GM12801 (cell line): ENCODE data around the gene PDCD6IP.

Experiments
- TF ChIP-seq, protein P1 (sequence below): IDR thresholded peaks from one replicate; pipeline ENCODE4 v1.5.1; 2011; ENCODE audit warnings: control low read depth; ENCODE audit not compliant: insufficient read length; ENCODE audit errors: extremely low read depth

Gene PDCD6IP

DNA sequence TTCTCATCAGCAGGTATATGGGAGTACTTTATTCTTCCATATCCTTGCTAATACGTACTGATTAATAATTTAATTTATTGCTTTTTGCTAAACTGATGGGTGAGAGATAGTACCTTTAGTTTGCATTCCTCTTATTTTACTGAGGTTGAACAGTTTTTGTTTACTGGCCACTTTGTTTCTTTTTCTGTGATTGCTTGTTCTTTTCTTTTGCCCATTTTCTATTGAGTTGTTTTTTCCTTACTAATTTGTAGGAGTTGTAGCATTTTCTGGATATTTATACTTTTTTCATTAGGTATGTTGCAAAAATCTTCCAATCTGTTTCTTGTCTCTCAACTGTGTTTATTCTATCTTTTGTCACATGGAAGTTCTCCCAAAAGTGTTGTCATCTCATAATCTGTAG lies 4.8 kb downstream of the PDCD6IP start:
- TF ChIP-seq, protein P1, sequence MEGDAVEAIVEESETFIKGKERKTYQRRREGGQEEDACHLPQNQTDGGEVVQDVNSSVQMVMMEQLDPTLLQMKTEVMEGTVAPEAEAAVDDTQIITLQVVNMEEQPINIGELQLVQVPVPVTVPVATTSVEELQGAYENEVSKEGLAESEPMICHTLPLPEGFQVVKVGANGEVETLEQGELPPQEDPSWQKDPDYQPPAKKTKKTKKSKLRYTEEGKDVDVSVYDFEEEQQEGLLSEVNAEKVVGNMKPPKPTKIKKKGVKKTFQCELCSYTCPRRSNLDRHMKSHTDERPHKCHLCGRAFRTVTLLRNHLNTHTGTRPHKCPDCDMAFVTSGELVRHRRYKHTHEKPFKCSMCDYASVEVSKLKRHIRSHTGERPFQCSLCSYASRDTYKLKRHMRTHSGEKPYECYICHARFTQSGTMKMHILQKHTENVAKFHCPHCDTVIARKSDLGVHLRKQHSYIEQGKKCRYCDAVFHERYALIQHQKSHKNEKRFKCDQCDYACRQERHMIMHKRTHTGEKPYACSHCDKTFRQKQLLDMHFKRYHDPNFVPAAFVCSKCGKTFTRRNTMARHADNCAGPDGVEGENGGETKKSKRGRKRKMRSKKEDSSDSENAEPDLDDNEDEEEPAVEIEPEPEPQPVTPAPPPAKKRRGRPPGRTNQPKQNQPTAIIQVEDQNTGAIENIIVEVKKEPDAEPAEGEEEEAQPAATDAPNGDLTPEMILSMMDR, result no peak

DNA sequence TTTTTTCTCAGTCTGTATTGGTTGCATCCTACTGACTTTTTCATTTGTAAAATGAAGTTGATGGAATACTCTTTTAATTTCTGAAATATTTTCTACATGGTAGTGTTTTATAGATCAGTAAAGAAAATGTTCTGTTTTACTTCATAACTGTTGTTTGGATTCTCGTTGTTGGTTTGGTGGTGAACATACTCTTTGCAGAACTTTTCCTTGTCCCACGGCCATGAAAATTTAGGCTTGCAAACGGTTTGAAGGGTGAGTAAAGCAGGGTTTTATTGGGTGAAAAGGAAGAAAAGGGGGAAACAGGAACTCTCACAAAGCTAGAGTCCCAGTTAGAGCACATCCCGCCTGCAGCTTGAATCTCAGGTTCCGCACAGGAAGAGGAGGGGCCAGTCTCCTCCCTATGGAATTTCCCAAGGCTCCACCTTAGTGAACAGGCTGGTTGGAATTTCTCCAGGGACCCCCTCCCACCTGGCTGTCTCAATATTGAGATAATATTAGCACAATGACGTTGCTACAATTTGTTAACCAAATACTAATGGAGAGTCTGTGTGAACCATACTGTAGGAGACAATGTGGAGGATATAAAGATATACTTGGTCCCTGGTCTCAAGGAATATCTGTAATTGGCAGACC lies 5.6 kb downstream of the PDCD6IP start:
- TF ChIP-seq, protein P1, result no peak

DNA sequence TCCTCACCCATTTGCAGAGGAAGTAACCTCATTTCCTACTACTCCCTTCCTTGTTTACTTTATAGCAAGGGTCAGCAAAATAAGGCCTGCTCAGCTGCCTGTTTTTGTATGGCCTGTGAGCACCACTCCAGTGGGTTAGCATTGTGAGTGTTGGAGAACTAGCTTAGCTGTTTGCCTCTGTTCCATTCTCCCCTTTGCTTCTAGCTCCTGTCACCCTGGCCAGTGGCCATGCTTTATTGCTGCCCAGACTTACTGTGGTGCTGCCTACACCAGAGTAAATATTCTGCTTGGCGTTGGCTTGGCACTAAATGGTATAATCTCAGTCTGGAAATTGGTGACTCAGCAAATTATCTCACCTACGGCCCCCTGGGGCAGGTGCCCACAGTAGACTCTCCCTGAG lies 8.8 kb downstream of the PDCD6IP start:
- TF ChIP-seq, protein P1, result no peak

DNA sequence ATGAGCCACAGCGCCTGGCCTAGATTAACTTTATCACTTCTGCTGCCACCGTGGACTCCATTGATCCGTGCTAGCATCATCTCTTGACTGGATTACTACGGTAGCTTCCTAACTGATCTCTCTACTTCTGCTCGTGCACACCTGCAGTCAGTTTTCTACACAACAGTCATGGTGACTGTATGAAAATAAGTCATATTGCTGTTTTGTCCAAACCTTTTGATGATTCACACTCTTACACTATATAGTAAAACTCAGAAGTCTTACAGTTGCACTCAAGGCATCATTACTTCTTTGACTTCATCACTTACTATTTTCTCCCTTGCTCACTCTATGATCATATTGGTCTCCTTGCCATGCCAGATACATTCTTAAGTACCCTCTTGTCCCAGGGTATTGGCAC lies 10.1 kb downstream of the PDCD6IP start:
- TF ChIP-seq, protein P1, result no peak

DNA sequence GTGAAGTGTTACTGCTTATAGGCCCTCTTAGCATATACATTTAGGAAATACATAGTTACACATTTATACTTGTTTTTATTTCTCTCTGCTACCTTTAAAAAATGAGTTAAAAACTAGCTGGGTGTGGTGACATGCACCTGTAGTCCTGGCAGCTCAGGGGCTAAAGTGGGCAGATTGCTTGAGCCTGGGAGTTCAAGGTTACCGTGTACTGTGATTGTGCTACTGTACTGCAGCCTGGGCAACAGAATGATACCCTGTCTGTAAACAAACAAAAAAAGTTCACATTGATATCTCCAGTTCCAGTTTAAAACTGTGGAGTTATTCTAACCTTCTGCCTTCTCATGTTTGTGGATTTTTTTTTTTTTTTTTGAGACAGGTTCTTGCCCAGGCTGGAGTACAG lies 12.1 kb downstream of the PDCD6IP start:
- TF ChIP-seq, protein P1, result no peak

DNA sequence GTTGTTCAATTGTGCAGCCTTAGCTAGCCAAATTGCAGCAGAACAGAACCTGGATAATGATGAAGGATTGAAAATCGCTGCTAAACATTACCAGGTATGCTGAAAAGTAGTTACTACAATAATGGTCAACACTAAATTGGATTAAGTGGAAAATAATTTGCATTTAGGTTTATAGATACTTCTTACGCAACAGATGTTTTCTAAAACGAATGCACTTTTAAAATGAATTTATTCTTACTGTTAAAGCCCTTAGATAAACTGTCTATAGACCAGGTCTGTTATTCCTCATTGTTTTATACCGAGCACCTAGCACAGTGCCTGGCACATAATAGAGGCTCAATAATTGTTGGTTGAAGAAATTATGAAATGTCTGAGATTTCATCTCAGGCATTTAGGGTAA lies 23.6 kb downstream of the PDCD6IP start:
- TF ChIP-seq, protein P1, result no peak

DNA sequence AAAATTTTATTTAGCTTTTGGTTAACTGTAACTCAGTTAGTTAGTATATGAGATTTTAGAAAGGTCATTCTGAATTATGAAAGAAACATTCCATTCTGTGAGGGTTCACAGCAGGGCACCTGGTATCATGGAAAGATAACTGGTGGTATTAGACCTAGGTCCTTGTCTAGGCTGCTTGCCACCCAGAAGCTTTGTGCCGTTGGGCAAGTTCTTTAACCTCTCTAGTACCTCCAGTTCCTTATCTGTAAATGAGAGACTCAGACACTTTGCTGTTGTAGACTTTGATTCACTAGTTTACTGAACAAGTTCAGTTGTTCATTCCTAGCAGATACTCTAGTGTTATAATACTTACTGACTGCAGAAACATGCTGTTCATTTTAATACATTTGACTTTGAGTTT lies 25.4 kb downstream of the PDCD6IP start:
- TF ChIP-seq, protein P1, result no peak
